NT2/D1 (cell line): ENCODE data around the gene TCHP.

Source experiments
- DNase-seq: peaks from one replicate; pipeline ENCODE4 v3.0.0-alpha.2; 2011; ENCODE audit warnings: low read depth, low spot score
- H3K27me3 ChIP-seq: 2 replicates; pipeline ENCODE4 v1.6.0; 2011; ENCODE audit warnings: mild to moderate bottlenecking; ENCODE audit not compliant: insufficient read length, insufficient read depth
- H3K36me3 ChIP-seq: 2 replicates; pipeline ENCODE4 v1.6.1; 2011; ENCODE audit warnings: mild to moderate bottlenecking, low read length, mixed read lengths; ENCODE audit not compliant: insufficient read depth, insufficient read length
- H3K4me1 ChIP-seq: 2 replicates; pipeline ENCODE4 v1.5.1; 2011; ENCODE audit not compliant: insufficient read depth, insufficient read length
- H3K4me3 ChIP-seq: 2 replicates; pipeline ENCODE4 v1.5.1; 2011; ENCODE audit warnings: low read depth; ENCODE audit not compliant: insufficient read length
- H3K9ac ChIP-seq: 2 replicates; pipeline ENCODE4 v1.6.0; 2011; ENCODE audit warnings: low read depth; ENCODE audit not compliant: insufficient read length
- H3K9me3 ChIP-seq: 2 replicates; pipeline ENCODE4 v1.5.1; 2011; ENCODE audit warnings: mild to moderate bottlenecking, low read length; ENCODE audit not compliant: insufficient read depth
- SUZ12 ChIP-seq: IDR thresholded peaks from 2 replicates; pipeline ENCODE4 v1.6.1; 2011; ENCODE audit not compliant: insufficient read length, insufficient read depth; ENCODE audit errors: extremely low read depth
- YY1 ChIP-seq: IDR thresholded peaks from 2 replicates; pipeline ENCODE4 v1.6.1; 2011; ENCODE audit not compliant: insufficient read length, insufficient read depth
- ZNF274 ChIP-seq: IDR thresholded peaks from 2 replicates; pipeline ENCODE4 v1.6.1; 2011; ENCODE audit warnings: mild to moderate bottlenecking, low read depth, low read length

Gene TCHP

GRCh38 chr12:109940339-109940923 is 40.4 kb downstream of the TCHP start:
- no peaks in the 10 kb centered on the region for H3K27me3 ChIP-seq
- H3K4me3 ChIP-seq, result no peak overlapping the region
- peaks cover 43% of the 10 kb centered on the region for H3K36me3 ChIP-seq
- H3K4me1 ChIP-seq, result peaks cover 2% of the 10 kb centered on the region
- no peaks in the 10 kb centered on the region for H3K9me3 ChIP-seq
- no peak for DNase-seq
- no peak for TF ChIP-seq YY1
- TF ChIP-seq ZNF274, result no peak
- TF ChIP-seq SUZ12, result no peak
- H3K9ac ChIP-seq, result no peak overlapping the region

- Histone ChIP-seq H3K27me3 (no peaks in the 10 kb centered on the region), H3K36me3 (peaks cover 26% of the 10 kb centered on the region), H3K9ac (no peak overlapping the region), H3K4me1 (peaks cover 2% of the 10 kb centered on the region), H3K4me3 (no peak overlapping the region), H3K9me3 (no peaks in the 10 kb centered on the region)
- TF ChIP-seq SUZ12 (no peak), YY1 (no peak), ZNF274 (no peak)
- DNase-seq, result no peak
Measured at GRCh38 chr12:109943811-109944210, 43.7 kb downstream of the TCHP start.

GRCh38 chr12:109944561-109945359 is 44.7 kb downstream of the TCHP start:
- Histone ChIP-seq H3K36me3 (peaks cover 20% of the 10 kb centered on the region), H3K9ac (no peak overlapping the region)

GRCh38 chr12:109946505-109946904 is 46.4 kb downstream of the TCHP start:
- Histone ChIP-seq H3K4me1 (peaks cover 2% of the 10 kb centered on the region), H3K9ac (no peak overlapping the region), H3K9me3 (no peaks in the 10 kb centered on the region), H3K36me3 (peaks cover 34% of the 10 kb centered on the region), H3K27me3 (no peaks in the 10 kb centered on the region), H3K4me3 (no peak overlapping the region)
- peak; percentile 52 for DNase-seq
- TF ChIP-seq SUZ12 (no peak), ZNF274 (no peak), YY1 (no peak)

More at GRCh38 chr12:109944561-109945359, 44.7 kb downstream of the TCHP start:
- Histone ChIP-seq H3K9me3 (no peaks in the 10 kb centered on the region), H3K27me3 (no peaks in the 10 kb centered on the region), H3K4me1 (peaks cover 2% of the 10 kb centered on the region), H3K4me3 (no peak overlapping the region)
- TF ChIP-seq YY1, result no peak
- no peak for TF ChIP-seq SUZ12
- peak; percentile 79 for DNase-seq

GRCh38 chr12:109946913-109947312 is 46.8 kb downstream of the TCHP start:
- Histone ChIP-seq H3K4me3 (no peak overlapping the region), H3K4me1 (peaks cover 4% of the 10 kb centered on the region), H3K9me3 (no peaks in the 10 kb centered on the region), H3K27me3 (no peaks in the 10 kb centered on the region), H3K36me3 (peaks cover 38% of the 10 kb centered on the region), H3K9ac (no peak overlapping the region)
- no peak for TF ChIP-seq ZNF274
- no peak for TF ChIP-seq SUZ12
- no peak for TF ChIP-seq YY1
- DNase-seq, result no peak

- no peak overlapping the region for H3K4me3 ChIP-seq
- peaks cover 10% of the 10 kb centered on the region for H3K4me1 ChIP-seq
- no peaks in the 10 kb centered on the region for H3K9me3 ChIP-seq
- TF ChIP-seq ZNF274, result no peak
- H3K9ac ChIP-seq, result no peak overlapping the region
- H3K27me3 ChIP-seq, result no peaks in the 10 kb centered on the region
- no peak for DNase-seq
- H3K36me3 ChIP-seq, result peaks cover 44% of the 10 kb centered on the region
Measured at GRCh38 chr12:109947521-109947920, 47.4 kb downstream of the TCHP start.

- TF ChIP-seq SUZ12, result no peak
- TF ChIP-seq YY1, result no peak
- TF ChIP-seq ZNF274, result no peak
- no peak overlapping the region for H3K9ac ChIP-seq
- peaks cover 53% of the 10 kb centered on the region for H3K36me3 ChIP-seq
- no peaks in the 10 kb centered on the region for H3K9me3 ChIP-seq
- H3K4me1 ChIP-seq, result peaks cover 10% of the 10 kb centered on the region
- no peak overlapping the region for H3K4me3 ChIP-seq
- DNase-seq, result no peak
- H3K27me3 ChIP-seq, result no peaks in the 10 kb centered on the region
Measured at GRCh38 chr12:109948368-109948767, 48.3 kb downstream of the TCHP start.
